Measurements from ENCODE around the gene TMX2.
"Not testable (repeated sequence)": the region's sequence is repeated elsewhere in the genome, so short reads cannot be mapped to it uniquely, and the experiment has no call there.

Gene TMX2

GRCh38 chr11:57716726-57717125, 4.3 kb downstream of the TMX2 start:
- DNase-seq, result not testable (repeated sequence)

GRCh38 chr11:57727185-57727584, 14.8 kb downstream of the TMX2 start:
- no peak for DNase-seq

DNA sequence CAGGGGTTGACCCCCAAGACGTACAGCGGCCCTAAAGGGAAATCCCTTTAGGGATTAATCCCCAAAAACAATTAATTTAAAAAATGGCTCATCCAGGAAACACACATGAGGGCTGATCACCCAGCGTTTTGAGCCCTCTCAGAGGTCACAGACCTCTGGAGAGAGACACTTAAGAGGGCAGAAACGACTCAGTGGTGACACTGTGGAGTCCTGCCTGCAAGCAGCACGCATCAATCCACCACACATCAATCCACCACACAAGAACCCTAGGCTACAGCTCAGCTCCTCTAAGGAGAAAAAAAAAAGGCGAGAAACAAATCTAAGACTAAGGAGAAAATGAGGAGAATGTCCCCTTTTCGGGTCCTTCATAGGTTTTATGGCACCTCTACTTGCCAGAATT, 16.4 kb downstream of the TMX2 start:
- DNase-seq, result no peak

DNA sequence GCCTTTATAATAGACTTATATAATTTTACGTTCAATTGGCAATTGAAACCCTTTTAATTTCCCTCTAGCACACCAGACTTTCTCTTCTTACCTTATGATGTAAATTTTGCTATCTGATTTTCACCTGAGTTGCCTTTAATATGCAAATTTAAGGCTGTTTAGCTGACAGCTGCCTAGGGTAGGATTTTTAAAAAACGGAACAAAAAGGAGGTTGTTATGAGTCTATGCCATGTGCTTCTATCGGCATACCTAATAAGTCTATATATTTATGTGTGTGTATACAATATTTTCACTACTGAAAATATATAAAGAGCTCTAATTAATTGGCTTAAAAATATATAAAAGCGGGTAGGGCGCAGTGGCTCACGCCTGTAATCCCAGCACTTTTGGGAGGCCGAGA, 17.1 kb downstream of the TMX2 start:
- no peak for DNase-seq

DNA sequence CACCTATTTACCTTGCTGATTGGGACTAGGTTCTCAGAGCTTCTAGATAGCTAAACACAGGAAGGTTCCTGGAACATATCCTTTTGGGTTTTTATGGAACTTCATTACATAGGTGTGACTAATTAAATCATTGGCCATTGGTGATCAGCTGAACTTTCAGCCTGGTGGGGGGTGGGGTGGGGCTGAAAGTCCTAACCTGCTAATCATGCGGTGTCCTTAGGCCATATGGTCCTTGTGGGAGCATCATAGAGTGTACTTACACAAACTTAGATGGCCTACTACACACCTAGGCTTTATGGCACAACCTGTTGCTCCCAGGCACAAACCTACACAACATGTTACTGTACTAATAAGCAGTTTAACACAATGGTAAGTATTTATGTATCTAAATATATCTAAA, 20.3 kb downstream of the TMX2 start:
- no peak for DNase-seq

- no peak for DNase-seq
Observed at GRCh38 chr11:57735619-57736298, 23.4 kb downstream of the TMX2 start.

GRCh38 chr11:57741132-57742086, 29.0 kb downstream of the TMX2 start, which contains the start of gene SELENOH:
SELENOH (plus strand) TSS chr11:57741491; CDS start chr11:57741596, 105 bp downstream.
- peak; percentile 97 for DNase-seq

GRCh38 chr11:57742087-57742452, 29.7 kb downstream of the TMX2 start:
- DNase-seq, result no peak

GRCh38 chr11:57744357-57744756, 32.0 kb downstream of the TMX2 start:
- no peak for DNase-seq

GRCh38 chr11:57745206-57745605, 32.8 kb downstream of the TMX2 start:
- DNase-seq, result no peak

GRCh38 chr11:57746920-57747319, 34.5 kb downstream of the TMX2 start:
- DNase-seq, result no peak

GRCh38 chr11:57751176-57751575, 38.8 kb downstream of the TMX2 start:
- no peak for DNase-seq

DNA sequence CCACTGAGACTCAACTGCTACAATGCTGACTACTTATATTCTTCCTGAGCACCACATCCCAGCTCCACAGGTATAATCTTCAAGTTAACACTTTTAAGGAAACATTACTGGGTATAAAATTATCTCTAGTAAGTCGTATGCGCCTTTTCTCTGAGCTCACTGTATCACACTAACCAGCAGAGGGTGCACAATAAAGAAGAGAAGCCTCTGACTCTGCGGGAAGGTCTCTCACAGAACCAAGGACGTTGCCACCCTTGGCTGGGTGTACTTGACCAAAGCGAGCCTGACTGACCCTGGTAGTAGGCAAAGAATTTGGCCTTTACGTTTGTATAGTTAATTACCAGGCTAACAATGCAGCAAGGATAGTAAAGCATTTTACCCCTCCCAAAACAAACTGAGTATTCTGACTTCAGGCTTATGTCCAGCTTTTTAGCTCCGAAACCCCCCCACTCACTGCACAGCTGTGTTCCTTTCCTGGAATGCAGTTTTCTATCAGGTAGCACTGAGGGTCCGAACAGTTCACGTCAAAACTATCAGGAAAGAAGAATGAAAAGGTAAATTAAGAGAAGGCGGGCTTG, 39.4 kb downstream of the TMX2 start, which contains the start of gene BTBD18:
TSS of gene BTBD18 (minus strand) at position 144 of the 578 bp plus-strand sequence. CDS start 631 bp downstream, outside the sequence.
- peak; percentile 40 for DNase-seq

DNA sequence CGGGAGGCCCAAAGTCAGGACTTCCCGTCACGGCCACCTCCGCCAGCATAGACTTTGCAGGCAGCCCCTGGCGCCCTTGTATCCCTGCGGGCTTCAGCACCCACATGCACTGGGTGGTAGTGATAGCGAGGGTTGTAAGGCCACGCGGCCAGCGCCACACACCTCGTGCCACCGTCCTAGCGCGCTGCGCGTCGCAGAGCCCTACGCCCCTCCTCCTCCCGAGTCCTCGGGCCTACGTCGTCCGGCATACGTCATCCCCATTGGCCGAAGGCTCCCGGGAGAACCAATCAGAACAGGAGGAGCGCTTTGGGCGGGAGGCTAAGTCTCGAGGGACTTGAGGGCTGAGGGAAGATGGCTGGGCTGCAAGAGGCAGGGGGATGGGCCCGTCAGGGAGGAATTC, 40.6 kb downstream of the TMX2 start:
- DNase-seq, result no peak

DNA sequence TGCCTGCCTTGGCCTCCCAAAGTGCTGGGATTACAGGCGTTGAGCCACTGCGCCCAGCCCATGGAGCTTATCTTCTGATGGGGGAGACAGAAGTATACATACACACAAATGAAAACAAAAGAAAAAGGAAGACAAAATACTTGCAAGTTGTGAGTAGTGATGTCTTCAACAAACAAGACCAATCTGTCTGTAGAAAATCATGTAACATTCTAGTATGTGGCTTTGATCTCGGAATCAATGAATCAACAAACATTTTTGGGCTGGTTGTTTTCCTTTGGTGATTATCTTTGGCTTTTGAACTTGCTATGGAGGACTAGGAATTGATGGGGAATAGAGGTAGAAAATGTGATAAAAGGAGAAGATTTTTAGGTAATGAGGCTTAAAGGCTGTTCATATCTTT, 45.8 kb downstream of the TMX2 start:
- no peak for DNase-seq

DNA sequence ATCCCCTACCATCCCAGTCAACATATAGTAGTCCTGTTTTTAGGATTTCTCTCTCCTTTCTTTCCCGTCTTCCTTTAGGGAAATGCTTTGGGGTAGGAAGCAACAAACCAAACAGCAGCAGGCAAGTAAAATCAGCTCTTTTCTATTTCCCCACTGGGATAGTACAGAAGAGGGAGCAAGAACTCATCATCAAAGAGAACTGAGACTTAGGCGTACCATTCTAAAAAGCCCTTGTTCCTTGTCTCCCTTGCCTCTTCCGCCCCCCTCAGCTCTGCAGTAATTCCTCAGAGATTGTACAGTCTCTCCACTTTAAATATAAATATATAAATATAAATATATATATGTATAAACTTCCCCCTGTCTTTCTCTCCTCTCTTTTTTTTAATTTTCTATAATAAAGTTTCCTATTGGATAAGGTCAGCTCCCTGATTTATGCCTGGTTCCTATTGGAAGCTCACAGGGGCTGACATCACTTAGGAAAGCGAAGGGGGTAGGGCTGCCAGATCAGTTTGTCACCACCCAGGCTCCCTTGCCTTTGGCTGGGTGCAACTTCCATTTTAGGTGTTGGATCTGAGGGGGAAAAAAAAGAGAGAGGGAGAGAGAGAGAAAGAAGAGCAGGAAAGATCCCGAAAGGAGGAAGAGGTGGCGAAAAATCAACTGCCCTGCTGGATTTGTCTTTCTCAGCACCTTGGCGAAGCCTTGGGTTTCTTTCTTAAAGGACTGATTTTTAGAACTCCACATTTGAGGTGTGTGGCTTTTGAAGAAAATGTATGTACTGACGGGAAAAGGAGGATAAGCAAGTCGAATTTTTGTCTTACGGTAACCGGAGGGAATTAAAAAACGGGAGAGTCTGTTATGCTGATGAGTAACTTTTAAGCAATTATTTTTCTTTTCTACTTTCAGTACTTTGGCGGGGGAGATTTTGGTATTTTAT, 49.2 kb downstream of the TMX2 start, which contains the start of gene CTNND1:
TSS of gene CTNND1 (plus strand) at position 502 of the 934 bp plus-strand sequence. CDS start 29,677 bp downstream, outside the sequence.
- peak; percentile 95 for DNase-seq

GRCh38 chr11:57762235-57762861, 50.0 kb downstream of the TMX2 start:
- peak; percentile 27 for DNase-seq

DNA sequence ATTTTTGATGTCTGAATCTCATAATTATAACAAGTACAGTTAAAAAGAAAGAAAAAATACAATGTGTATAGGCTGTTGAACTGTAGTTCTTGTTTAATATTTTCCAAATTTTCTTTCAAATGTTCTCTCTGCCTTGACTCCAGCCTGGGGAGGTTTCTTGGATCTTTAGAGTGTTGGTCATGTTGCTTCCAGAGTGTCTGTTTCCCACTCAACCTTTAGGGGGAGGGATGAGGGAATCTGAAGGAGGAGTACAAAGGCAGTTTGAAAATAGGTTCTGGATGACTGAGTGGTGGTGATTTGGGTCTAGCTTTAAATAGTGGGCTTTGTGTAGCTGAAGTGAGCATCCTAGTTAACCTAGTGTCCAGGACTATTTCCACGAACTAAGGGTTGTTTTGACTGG, 51.2 kb downstream of the TMX2 start:
- DNase-seq, result no peak

- DNase-seq, result no peak
Observed at GRCh38 chr11:57764021-57764420, 51.6 kb downstream of the TMX2 start.

DNA sequence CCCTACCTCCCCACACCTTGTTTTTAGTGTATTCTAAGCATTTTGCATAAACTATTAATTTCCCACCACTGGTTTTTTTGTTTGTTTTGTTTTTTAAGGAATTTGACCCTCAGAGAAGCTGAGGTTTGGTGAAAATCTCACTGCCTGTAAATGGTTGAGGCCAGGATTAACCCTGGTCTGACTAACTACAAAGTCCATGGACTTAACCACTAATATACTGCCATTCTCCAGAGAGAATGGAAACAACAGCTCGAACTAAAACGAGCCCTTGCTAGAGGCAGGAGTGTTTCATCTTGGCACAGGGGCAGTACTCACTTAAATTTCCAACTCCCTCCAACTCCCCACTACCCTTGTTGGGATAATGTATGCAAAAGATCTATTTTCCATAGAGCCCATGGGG, 52.2 kb downstream of the TMX2 start:
- DNase-seq, result no peak

DNA sequence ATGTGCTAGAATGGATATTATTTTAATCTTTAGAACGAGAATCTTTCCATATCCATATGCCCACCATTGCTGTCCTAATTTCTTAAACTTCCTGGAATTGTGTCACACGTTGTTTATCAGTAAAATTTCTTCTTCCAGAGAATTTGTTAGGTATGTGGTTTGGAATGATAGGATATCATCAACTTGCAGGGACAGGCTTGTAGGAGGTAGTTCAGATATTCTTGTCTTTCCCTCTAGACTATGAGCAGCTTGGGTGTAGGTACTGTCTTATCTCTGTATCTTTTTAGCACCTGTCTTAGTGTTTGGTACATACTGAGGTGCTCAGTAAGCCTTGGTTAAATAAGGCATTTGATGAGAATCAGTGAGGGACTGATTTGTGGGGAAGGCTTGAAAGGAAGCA, 52.6 kb downstream of the TMX2 start:
- no peak for DNase-seq

- no peak for DNase-seq
Observed at GRCh38 chr11:57770793-57771192, 58.4 kb downstream of the TMX2 start.
